Suppressor macrophage treated with lipopolysaccharide for 4 hours (primary cell): ENCODE results near the gene IER2.

Source experiments
- DNase-seq: peaks from one replicate; pipeline ENCODE4 v3.0.0-alpha.2; 2020

Gene IER2

GRCh38 chr19:13119627-13120026 lies 30.6 kb upstream of the IER2 start:
- peak; percentile 76 for DNase-seq

- no peak for DNase-seq
Measured at GRCh38 chr19:13120031-13120430, 30.2 kb upstream of the IER2 start.

GRCh38 chr19:13120817-13121216 lies 29.4 kb upstream of the IER2 start:
- DNase-seq: no peak

- DNase-seq: no peak
Measured at GRCh38 chr19:13121551-13122274, 28.5 kb upstream of the IER2 start.

GRCh38 chr19:13122275-13122878 lies 27.8 kb upstream of the IER2 start:
- no peak for DNase-seq

- no peak for DNase-seq
Measured at GRCh38 chr19:13122980-13123957, 26.9 kb upstream of the IER2 start.

GRCh38 chr19:13127051-13127450 lies 23.2 kb upstream of the IER2 start:
- no peak for DNase-seq

GRCh38 chr19:13127811-13128575 lies 22.2 kb upstream of the IER2 start:
- DNase-seq: no peak

GRCh38 chr19:13128583-13128982 lies 21.6 kb upstream of the IER2 start:
- no peak for DNase-seq

- no peak for DNase-seq
Measured at GRCh38 chr19:13129384-13129783, 20.8 kb upstream of the IER2 start.

- no peak for DNase-seq
Measured at GRCh38 chr19:13130886-13131490, 19.2 kb upstream of the IER2 start.

- DNase-seq: no peak
Measured at GRCh38 chr19:13132471-13133180, 17.6 kb upstream of the IER2 start.

- no peak for DNase-seq
Measured at GRCh38 chr19:13133241-13133870, 16.9 kb upstream of the IER2 start.

GRCh38 chr19:13134626-13135025 lies 15.6 kb upstream of the IER2 start:
- DNase-seq: no peak

GRCh38 chr19:13135068-13136062 lies 14.8 kb upstream of the IER2 start:
- DNase-seq: no peak

- no peak for DNase-seq
Measured at GRCh38 chr19:13137290-13137794, 12.9 kb upstream of the IER2 start.

GRCh38 chr19:13138171-13138915 lies 11.9 kb upstream of the IER2 start:
- no peak for DNase-seq

- no peak for DNase-seq
Measured at GRCh38 chr19:13138916-13139198, 11.4 kb upstream of the IER2 start.

GRCh38 chr19:13139633-13140311 lies 10.4 kb upstream of the IER2 start:
- no peak for DNase-seq
